NCI-H345 treated with DMSO at 0.1 percent for 48 hours (cell line): ENCODE results near the gene SWSAP1.
"Not testable (repeated sequence)": the region's sequence is repeated elsewhere in the genome, so short reads cannot be mapped to it uniquely, and the experiment has no call there.

Experiments
- DNase-seq: peaks from one replicate; lab custom pipeline; 2025; ENCODE audit not compliant: unreplicated experiment; lab: John Stamatoyannopoulos, UW

Gene SWSAP1

GRCh38 chr19:11374433-11375142 is at the start of gene SWSAP1:
TSS of gene SWSAP1 (plus strand) at chr19:11374666. CDS start at chr19:11374681, 15 bp downstream.
- peak; percentile 83 for DNase-seq

GRCh38 chr19:11324748-11325389 is 49.6 kb upstream of the SWSAP1 start:
- no peak for DNase-seq

- no peak for DNase-seq
Observed at GRCh38 chr19:11325544-11325943, 48.9 kb upstream of the SWSAP1 start.

GRCh38 chr19:11330127-11330526 is 44.3 kb upstream of the SWSAP1 start:
- DNase-seq, result no peak

GRCh38 chr19:11331502-11331901 is 43.0 kb upstream of the SWSAP1 start:
- DNase-seq, result no peak

GRCh38 chr19:11332822-11333221 is 41.6 kb upstream of the SWSAP1 start:
- no peak for DNase-seq

- not testable (repeated sequence) for DNase-seq
Observed at GRCh38 chr19:11333838-11334237, 40.6 kb upstream of the SWSAP1 start.

- DNase-seq, result no peak
Observed at GRCh38 chr19:11335449-11336146, 38.9 kb upstream of the SWSAP1 start.

GRCh38 chr19:11337080-11337479 is 37.4 kb upstream of the SWSAP1 start:
- DNase-seq, result no peak

GRCh38 chr19:11338121-11338520 is 36.3 kb upstream of the SWSAP1 start:
- DNase-seq, result no peak

- DNase-seq, result no peak
Observed at GRCh38 chr19:11338569-11339253, 35.8 kb upstream of the SWSAP1 start.

- DNase-seq, result no peak
Observed at GRCh38 chr19:11339254-11340098, 35.0 kb upstream of the SWSAP1 start, which contains the start of gene RAB3D. TSS of gene RAB3D (minus strand) at chr19:11339657. CDS start at chr19:11337399, 2,258 bp downstream.

- DNase-seq, result not testable (repeated sequence)
Observed at GRCh38 chr19:11340099-11340467, 34.4 kb upstream of the SWSAP1 start.

GRCh38 chr19:11342429-11342828 is 32.0 kb upstream of the SWSAP1 start:
- DNase-seq, result no peak

- DNase-seq, result no peak
Observed at GRCh38 chr19:11345122-11345803, 29.2 kb upstream of the SWSAP1 start.

GRCh38 chr19:11346104-11346940 is 28.1 kb upstream of the SWSAP1 start, which contains the start of the genes CCDC159 and TMEM205:
TSS of gene CCDC159 (plus strand) at chr19:11346519. CDS start at chr19:11346607, 88 bp downstream.
TSS of gene TMEM205 (minus strand) at chr19:11346268. CDS start at chr19:11345619, 649 bp downstream.
- DNase-seq, result peak; percentile 51

GRCh38 chr19:11347546-11348039 is 26.9 kb upstream of the SWSAP1 start:
- DNase-seq, result no peak

- DNase-seq, result no peak
Observed at GRCh38 chr19:11349171-11349570, 25.3 kb upstream of the SWSAP1 start.

- DNase-seq, result not testable (repeated sequence)
Observed at GRCh38 chr19:11354102-11354501, 20.4 kb upstream of the SWSAP1 start.
